Spinal cord (tissue), 10 donors: Measurements from ENCODE around the gene TRIM38. TPM values are rescaled to one million over a fixed set of nuclear protein-coding genes. Genes with fewer than 3 reads are reported as not detected.

Experiments used
- DNase-seq, 6 donors: peaks; one replicate each; pipeline versions ENCODE4 v3.0.0 to v3.0.0-alpha.2; 2013 to 2015; ENCODE audit warnings: low spot score in 6 of 6, low read depth in 4 of 6
- H3K27ac ChIP-seq: one replicate; pipeline ENCODE4 v1.5.1; 2013; ENCODE audit warnings: low read depth, low read length, control low read depth
- H3K27me3 ChIP-seq: one replicate; pipeline ENCODE4 v1.6.1; 2013; ENCODE audit warnings: low read length; ENCODE audit not compliant: control insufficient read depth, insufficient read depth
- H3K36me3 ChIP-seq: one replicate; pipeline ENCODE4 v1.6.1; 2013; ENCODE audit warnings: low read length; ENCODE audit not compliant: control insufficient read depth, insufficient read depth
- H3K4me1 ChIP-seq: one replicate; pipeline ENCODE4 v1.6.1; 2013; ENCODE audit warnings: low read length; ENCODE audit not compliant: control insufficient read depth, insufficient read depth
- H3K4me3 ChIP-seq: one replicate; pipeline ENCODE4 v1.5.1; 2013; ENCODE audit warnings: low read depth, low read length, control low read depth
- H3K9me3 ChIP-seq: one replicate; pipeline ENCODE4 v1.6.1; 2013; ENCODE audit warnings: low read length; ENCODE audit not compliant: control insufficient read depth, insufficient read depth
- WGBS: methylation state at CpG from one replicate; pipeline ENCODE4 v1.1.5; 2013; ENCODE audit warnings: missing lambda C conversion rate; ENCODE audit not compliant: insufficient coverage; 5-methylcytosine and 5-hydroxymethylcytosine counted together
- polyA plus RNA-seq, 2 donors: library from polyadenylated mRNA; unstranded; fragments of 120-200 nt; gene quantifications; one replicate each; pipeline ENCODE4 v1.2.1, GENCODE V29; 2013; ENCODE audit not compliant: insufficient read length in 2 of 2
- total RNA-seq, 2 donors: library from RNA; depleted of rRNA in 1 of 2; stranded (reverse); fragments of 120-200 nt in 1 of 2; fragments of >200 nt in 1 of 2; gene quantifications; one replicate each; pipeline versions ENCODE4 v1.2.3 to v1.2.4, GENCODE V29; 2013 to 2014
- donor health status: healthy.

The TRIM38 gene
- total and polyA plus RNA-seq, 4 donors: 1.5 to 4.0 (median 2.8) TPM

GRCh38 chr6:25963426-25964123 is 973 bp downstream of the TRIM38 start:
- Histone ChIP-seq H3K9me3 (no peaks in the 10 kb centered on the region), H3K27me3 (no peaks in the 10 kb centered on the region), H3K4me3 (peak overlapping the region; percentile 13), H3K27ac (peak overlapping the region; percentile 25), H3K4me1 (no peaks in the 10 kb centered on the region), H3K36me3 (no peaks in the 10 kb centered on the region)
- WGBS: 17% methylated on average over 3 of the region's 6 CpGs
- no peak for DNase-seq

GRCh38 chr6:25965058-25965457 is 2.5 kb downstream of the TRIM38 start:
- H3K36me3 ChIP-seq: no peaks in the 10 kb centered on the region
- H3K27ac ChIP-seq: no peak overlapping the region
- H3K9me3 ChIP-seq: no peaks in the 10 kb centered on the region
- no peaks in the 10 kb centered on the region for H3K4me1 ChIP-seq
- WGBS: 93% methylated on average over 3 of the region's 4 CpGs
- DNase-seq: no peak
- H3K27me3 ChIP-seq: no peaks in the 10 kb centered on the region
- H3K4me3 ChIP-seq: no peak overlapping the region

GRCh38 chr6:25966711-25967110 is 4.1 kb downstream of the TRIM38 start:
- Histone ChIP-seq H3K4me1 (no peaks in the 10 kb centered on the region), H3K36me3 (no peaks in the 10 kb centered on the region)
- no peak for DNase-seq

GRCh38 chr6:25968769-25969168 is 6.2 kb downstream of the TRIM38 start:
- no peaks in the 10 kb centered on the region for H3K27me3 ChIP-seq
- H3K4me1 ChIP-seq: no peaks in the 10 kb centered on the region
- H3K4me3 ChIP-seq: no peak overlapping the region
- no peak for DNase-seq
- H3K9me3 ChIP-seq: no peaks in the 10 kb centered on the region
- no peak overlapping the region for H3K27ac ChIP-seq
- no peaks in the 10 kb centered on the region for H3K36me3 ChIP-seq

More at GRCh38 chr6:25966711-25967110, 4.1 kb downstream of the TRIM38 start:
- 95% methylated on average over 7 of the region's 9 CpGs for WGBS
- no peaks in the 10 kb centered on the region for H3K27me3 ChIP-seq
- no peak overlapping the region for H3K4me3 ChIP-seq
- no peaks in the 10 kb centered on the region for H3K9me3 ChIP-seq
- no peak overlapping the region for H3K27ac ChIP-seq

GRCh38 chr6:25971187-25971821 is 8.7 kb downstream of the TRIM38 start:
- no CpG with 5 or more reads among the region's 1 CpG for WGBS
- no peak overlapping the region for H3K27ac ChIP-seq
- DNase-seq: no peak
- no peaks in the 10 kb centered on the region for H3K4me1 ChIP-seq
- no peaks in the 10 kb centered on the region for H3K9me3 ChIP-seq
- H3K36me3 ChIP-seq: no peaks in the 10 kb centered on the region
- no peaks in the 10 kb centered on the region for H3K27me3 ChIP-seq
- H3K4me3 ChIP-seq: no peak overlapping the region

GRCh38 chr6:25972128-25972527 is 9.5 kb downstream of the TRIM38 start:
- H3K27me3 ChIP-seq: no peaks in the 10 kb centered on the region
- no peak overlapping the region for H3K4me3 ChIP-seq
- 100% methylated on average over 1 of the region's 1 CpG for WGBS
- no peaks in the 10 kb centered on the region for H3K9me3 ChIP-seq
- no peaks in the 10 kb centered on the region for H3K4me1 ChIP-seq
- DNase-seq: no peak
- H3K36me3 ChIP-seq: no peaks in the 10 kb centered on the region
- H3K27ac ChIP-seq: no peak overlapping the region

- Histone ChIP-seq H3K27me3 (no peaks in the 10 kb centered on the region), H3K36me3 (no peaks in the 10 kb centered on the region), H3K27ac (no peak overlapping the region), H3K4me3 (no peak overlapping the region), H3K9me3 (no peaks in the 10 kb centered on the region), H3K4me1 (no peaks in the 10 kb centered on the region)
- 96% methylated on average over 3 of the region's 5 CpGs for WGBS
- no peak for DNase-seq
Measured at GRCh38 chr6:25972902-25973301, 10.3 kb downstream of the TRIM38 start.

- H3K36me3 ChIP-seq: no peaks in the 10 kb centered on the region
- no peaks in the 10 kb centered on the region for H3K9me3 ChIP-seq
- no peak overlapping the region for H3K27ac ChIP-seq
- no peaks in the 10 kb centered on the region for H3K27me3 ChIP-seq
- DNase-seq: no peak
- no peak overlapping the region for H3K4me3 ChIP-seq
- 100% methylated on average over 1 of the region's 2 CpGs for WGBS
- H3K4me1 ChIP-seq: no peaks in the 10 kb centered on the region
Measured at GRCh38 chr6:25973923-25974555, 11.4 kb downstream of the TRIM38 start.

GRCh38 chr6:25975923-25976560 is 13.4 kb downstream of the TRIM38 start:
- no peaks in the 10 kb centered on the region for H3K36me3 ChIP-seq
- no peaks in the 10 kb centered on the region for H3K9me3 ChIP-seq
- H3K4me3 ChIP-seq: no peak overlapping the region
- no peaks in the 10 kb centered on the region for H3K4me1 ChIP-seq
- no peaks in the 10 kb centered on the region for H3K27me3 ChIP-seq
- no peak for DNase-seq
- no peak overlapping the region for H3K27ac ChIP-seq
- 92% methylated on average over 4 of the region's 5 CpGs for WGBS
